ENCODE results near the gene CDH12. TPM values are rescaled to one million over a fixed set of nuclear protein-coding genes. Genes with fewer than 3 reads are reported as not detected.

The CDH12 gene
- total RNA-seq, 1 experiment from 2014 or later = not detected

DNA sequence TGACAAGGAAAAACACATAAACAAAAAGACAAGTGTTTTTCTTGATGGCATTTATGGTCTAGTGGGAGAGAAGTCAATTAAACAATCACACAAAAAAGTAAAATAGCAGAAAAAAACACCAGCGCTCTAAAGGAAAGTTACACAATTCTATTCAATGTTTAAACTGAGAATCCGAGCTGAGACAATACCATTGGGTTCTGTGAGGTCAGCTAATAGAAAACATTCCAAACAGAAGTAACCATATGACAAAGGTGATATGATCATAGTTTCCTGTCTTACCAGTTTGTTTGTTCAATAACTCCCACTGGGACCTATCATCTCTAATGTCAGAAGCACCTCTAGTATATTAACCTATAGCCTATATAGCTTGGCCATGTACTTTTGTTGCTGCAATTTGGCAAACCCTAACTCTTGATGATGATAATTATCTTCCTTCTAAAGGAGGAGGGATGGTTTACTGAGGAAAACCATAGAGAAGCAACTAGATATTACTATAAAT is 1030.0 kb downstream of the CDH12 start:
- no peak for DNase-seq (ENCODE audit: low spot score)

DNA sequence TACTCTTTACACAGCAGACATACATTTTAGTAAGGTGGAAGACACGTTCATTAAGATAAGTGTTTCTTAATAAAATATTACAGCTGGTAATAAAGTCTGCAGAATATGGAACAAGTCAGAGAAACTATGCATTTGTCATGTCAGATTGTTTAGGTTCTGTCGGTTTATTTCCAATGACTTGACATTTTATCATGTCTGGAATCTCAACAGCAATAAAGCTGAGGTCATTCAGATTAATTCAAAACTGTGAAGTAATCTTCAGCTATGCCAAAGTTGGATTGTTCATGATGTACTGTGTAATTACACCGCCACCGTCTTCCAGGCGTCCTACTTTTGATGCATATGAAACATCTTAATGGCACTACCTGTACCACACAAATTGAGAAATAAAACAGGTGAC is 1032.6 kb downstream of the CDH12 start:
- in situ Hi-C loops (cut with HindIII; ENCODE audit: low sequenced_read_pairs) = no loop called here
- DNase-seq (ENCODE audit: low spot score) = no peak

More for the DNA sequence above, 1030.0 kb downstream of the CDH12 start:
- in situ Hi-C loops (cut with HindIII; ENCODE audit: low sequenced_read_pairs) = no loop called here

DNA sequence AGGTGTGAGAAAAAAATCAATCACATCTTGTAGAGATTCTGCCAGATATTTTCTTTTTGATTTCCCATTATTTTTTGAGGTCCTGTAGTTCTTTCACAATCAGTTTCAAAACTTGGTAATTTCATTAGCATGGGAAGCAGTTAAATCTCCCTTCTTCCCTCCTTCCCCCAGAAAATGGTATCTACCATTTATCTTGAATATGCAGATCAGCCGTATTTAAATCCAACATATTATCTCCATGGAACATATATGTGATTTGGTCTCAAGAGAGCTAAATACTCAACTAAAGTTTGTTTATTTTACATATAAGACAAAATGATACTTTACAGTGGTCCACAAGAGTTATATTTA is 1034.8 kb downstream of the CDH12 start:
- in situ Hi-C loops (cut with HindIII; ENCODE audit: low sequenced_read_pairs) = no loop called here
- DNase-seq (ENCODE audit: low spot score) = no peak

DNA sequence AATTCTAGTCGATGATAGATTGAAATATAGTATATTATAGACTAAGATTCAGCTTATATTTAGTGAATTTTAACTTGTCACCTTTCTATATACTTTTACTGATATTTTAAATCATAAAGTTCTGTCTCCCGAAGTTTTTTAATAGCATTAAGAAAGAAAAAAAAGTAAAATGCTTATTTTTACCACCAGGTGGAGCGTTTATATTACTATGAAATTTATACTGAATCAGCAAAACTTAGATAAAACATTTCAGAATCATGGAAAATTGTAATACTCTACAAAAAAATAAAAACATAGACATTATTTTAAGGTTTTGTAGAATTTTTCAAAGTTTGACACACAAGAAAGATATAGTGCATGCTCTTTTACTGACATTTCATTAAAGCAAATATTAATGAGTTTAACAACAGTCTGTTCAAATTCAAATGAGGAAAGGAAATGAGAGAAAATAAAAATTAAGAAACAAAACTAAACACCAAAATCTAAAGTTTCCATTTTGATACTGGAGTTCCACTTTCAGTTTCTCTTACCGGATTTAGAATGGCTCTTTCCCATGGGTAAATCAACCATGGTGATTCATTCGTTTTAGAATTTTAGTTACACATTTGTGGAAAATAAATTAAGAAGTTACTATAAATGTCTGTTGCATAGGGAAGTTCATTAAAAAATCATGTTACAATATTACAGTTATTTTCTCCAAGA is 1035.3 kb downstream of the CDH12 start:
- in situ Hi-C loops (cut with HindIII; ENCODE audit: low sequenced_read_pairs) = no loop called here
- DNase-seq (ENCODE audit: low spot score) = no peak

DNA sequence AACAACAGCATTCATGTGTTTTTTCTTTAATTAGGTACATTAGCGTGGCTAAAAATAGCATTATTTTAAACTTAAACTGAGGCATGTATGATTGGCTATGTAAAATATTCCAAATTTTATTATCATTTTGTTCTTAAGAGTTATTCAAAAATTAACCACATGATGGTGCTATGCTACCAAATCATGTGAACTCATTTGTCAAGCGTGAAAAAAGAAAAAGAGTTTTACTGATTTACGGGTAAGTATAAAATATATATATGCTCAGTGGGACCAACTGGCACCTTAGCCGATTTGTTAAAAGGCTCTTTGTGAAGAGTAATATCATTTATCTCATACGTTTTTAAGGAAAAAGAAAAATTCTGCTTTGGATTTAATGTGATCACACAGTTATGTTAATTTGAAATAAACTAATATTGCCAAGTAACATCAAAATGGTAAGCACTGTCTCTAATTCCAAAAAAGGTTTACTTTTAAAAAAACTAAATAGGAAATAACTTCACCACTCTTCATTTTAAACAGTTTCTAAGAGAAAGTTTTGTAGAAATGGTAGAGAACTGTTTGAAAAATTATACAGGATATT is 1042.3 kb downstream of the CDH12 start:
- peak; percentile 15 for DNase-seq (ENCODE audit: low spot score)
- in situ Hi-C loops (cut with HindIII; ENCODE audit: low sequenced_read_pairs) = no loop called here

DNA sequence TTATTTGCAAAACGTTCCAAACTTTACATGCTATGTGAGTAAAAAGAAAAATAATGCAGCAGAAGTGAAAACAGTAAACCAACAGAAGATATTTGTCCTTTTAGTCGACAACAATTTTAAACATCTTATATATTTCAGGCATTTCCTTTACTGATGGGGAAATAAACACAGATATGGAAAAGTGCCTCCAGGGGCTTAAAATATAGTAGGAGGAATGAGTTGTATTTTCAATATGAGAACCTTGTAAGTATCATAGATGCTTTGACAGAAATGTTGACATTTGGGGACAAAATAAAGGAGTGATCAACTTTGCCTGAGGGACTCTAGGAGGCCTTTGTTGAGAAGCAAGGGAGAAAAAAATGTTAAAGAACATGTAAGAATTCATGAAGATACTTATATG is 1043.5 kb downstream of the CDH12 start:
- DNase-seq (ENCODE audit: low spot score) = no peak
- in situ Hi-C loops (cut with HindIII; ENCODE audit: low sequenced_read_pairs) = no loop called here

DNA sequence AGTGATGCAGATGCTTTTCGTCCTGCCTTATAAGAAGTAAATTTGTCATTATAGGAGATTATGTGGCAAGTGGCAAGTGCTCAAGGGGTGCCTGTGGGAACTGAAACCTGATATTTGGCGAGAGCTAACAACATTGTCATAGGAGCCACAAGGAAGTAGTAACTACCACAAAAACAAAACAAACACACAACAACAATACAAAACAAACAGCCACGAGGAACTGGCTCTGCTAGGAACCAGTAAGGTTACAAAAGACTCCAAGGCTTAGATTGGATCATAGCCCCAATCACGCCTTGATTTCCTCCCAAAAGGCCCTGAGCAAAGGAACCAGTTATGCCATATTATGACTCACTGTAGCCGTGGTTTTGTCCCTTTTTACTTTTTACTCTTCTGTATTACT is 1045.2 kb downstream of the CDH12 start:
- no peak for DNase-seq (ENCODE audit: low spot score)
- in situ Hi-C loops (cut with HindIII; ENCODE audit: low sequenced_read_pairs) = no loop called here

DNA sequence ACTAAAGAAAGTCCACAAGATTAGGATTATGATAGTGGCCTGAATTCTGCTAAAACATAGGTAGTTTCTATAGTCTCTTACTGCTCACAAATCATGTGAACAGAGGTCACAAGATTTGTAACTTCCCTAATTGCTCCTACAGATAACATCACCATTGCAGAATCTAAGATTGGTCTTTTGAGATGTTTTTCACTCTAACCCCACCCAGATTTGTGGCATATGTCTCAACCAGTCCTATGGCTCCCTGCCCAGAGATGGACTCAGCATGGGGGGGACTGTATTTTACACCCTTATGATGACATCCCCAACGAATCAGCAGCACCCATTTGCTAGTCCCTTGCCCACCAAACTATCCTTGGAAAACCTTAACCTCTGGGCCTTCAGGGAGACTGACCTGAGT is 1046.2 kb downstream of the CDH12 start:
- in situ Hi-C loops (cut with HindIII; ENCODE audit: low sequenced_read_pairs) = no loop called here

DNA sequence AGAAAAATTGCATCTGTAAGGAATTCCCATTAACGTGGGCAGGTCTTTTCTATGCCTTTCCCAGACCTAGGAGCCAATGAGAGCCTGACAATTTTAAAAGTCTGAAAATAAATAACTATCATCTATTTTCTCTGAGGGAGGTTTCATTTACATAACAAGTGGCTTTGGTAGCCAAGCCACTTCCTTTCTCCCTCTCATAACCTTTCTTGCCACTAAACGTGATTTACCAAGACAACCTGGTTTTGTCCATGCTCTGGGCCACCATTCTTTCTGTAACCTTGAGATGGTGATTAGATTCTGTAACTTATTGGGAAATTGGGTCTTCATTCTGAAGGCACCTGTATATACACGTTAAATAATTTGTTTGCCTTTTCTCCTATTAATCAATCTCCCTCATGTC is 1046.9 kb downstream of the CDH12 start:
- in situ Hi-C loops (cut with HindIII; ENCODE audit: low sequenced_read_pairs) = no loop called here
- DNase-seq (ENCODE audit: low spot score) = no peak

More for the DNA sequence above, 1046.2 kb downstream of the CDH12 start:
- no peak for DNase-seq (ENCODE audit: low spot score)

DNA sequence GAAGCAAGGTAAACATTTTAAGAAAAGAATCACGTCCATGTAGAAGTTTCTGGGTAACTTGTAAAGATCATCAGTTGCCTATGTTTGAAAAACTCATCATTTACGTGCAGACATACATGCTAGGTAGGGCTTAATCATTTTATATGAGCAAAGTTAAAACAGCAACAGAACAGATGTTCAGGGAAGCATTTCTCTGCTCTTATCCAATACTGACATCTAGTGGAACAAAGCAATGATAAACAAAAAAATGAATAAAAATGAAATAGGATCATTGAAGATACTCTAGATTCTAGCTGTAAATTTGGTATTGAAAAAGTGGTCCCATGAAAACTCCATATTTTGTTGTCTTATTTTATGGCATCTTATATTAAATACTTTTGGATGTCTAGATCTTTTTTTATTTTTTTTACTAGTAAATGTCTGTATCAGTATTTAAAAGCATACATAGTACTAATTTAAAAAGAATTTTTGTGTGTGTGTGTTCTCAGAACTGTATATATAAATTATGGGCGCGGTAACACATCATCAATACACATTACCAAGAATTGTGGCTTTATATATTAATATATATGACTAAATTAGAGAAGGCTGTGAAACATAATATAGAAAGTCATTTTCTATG is 1050.2 kb downstream of the CDH12 start:
- peak; percentile 53 for DNase-seq (ENCODE audit: low spot score)
- in situ Hi-C loops (cut with HindIII; ENCODE audit: low sequenced_read_pairs) = no loop called here

DNA sequence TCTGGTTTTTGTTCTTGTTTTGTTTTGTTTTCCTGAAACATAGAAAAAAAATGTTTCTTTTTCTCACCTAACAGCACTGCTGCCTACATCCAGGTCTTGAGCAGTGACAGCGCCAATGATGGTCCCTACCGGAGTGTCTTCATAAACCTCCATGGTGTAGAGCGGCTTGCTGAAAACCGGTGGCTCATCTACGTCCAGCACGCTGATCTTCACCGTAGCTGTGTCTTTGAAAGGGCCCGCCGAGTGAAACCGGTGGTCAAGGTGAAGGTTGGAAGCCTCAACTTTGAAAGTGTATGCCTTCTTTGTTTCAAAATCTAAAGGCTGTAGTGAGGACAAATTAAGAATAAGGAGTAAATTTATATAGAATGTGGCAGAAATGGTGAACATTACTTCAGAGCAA is 1051.0 kb downstream of the CDH12 start:
- DNase-seq (ENCODE audit: low spot score) = no peak
- in situ Hi-C loops (cut with HindIII; ENCODE audit: low sequenced_read_pairs) = no loop called here

DNA sequence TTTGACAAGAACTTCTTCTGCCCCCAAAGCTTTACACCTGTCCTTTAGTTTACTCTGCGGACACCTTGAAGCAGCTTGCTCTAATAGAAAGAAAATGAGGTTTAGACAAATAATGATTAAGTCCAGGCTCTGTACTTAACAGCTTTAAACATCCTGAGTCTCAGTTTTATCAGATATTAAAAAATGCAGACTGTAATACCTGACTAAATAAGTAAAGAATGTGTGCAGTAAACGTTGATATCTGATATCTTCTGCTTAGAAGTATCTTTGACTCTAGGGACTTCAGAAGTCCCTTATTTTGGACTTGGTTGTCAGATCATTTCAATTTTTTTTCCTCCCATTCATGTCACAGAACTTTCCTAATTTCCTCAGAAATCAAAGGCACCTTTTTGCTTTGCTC is 1060.4 kb downstream of the CDH12 start:
- in situ Hi-C loops (cut with HindIII; ENCODE audit: low sequenced_read_pairs) = no loop called here
- no peak for DNase-seq (ENCODE audit: low spot score)

DNA sequence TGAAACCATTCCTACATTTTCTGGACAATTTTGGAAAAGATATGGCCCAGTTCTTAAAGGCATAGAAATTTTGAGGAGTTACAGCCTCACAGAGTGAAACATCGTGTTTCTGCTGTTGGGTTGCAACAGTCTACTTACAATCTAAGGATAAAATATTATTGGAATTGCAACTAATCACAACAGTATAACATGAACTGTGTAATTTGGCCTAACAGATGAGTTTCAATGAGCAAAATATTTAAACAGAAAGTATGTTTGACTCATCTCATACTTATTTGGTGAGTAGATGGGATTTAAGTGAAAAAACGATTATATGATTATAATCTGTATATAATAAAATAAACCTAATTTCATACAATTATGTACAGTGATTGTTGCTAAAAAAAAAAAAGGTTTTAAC is 1061.8 kb downstream of the CDH12 start:
- DNase-seq (ENCODE audit: low spot score) = no peak
- in situ Hi-C loops (cut with HindIII; ENCODE audit: low sequenced_read_pairs) = no loop called here

DNA sequence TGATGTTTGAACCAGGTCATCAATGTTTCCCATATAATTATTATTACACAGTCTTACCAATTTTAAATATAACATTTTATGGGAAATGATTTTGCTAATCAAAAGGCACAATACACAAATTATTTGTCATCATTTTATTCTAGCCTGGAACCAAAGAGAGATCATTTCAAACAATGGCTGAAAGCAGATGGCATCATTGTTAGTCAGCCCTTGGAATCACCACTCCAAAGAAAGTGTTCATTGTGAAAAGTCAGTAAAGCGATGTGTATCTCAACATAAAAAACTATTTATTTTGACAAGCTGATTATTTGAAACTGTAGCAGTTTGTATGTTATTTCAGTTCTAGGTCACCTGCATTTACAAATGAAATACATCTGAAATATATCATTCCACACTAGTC is 1068.7 kb downstream of the CDH12 start:
- in situ Hi-C loops (cut with HindIII; ENCODE audit: low sequenced_read_pairs) = no loop called here
- no peak for DNase-seq (ENCODE audit: low spot score)

DNA sequence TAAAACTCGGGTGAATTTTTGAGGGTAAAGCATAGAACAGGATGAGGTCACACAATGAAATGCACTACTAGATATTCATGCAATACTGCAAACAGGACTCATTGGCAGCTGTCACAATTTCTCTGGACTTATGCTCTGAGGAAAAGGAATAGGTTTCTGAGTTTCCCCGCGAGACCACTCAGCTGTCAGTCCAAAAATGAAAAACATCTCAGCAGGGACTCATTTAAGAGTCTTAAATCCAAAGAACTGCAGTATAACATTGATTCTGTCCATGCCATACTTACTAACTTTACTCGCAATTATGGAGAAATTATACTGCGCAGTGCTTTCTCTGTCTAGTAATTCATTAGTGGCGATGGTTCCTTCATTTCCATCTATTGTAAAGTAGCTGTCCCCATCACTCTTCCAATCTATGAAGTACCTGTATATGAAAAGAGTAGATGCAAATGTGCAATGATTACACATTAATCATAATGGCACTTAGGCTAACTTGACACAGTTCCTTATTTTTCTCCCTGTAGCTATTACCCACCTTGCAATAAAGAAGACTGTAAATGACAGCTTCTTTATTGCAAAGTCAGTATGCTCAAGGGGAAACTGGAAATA is 1070.0 kb downstream of the CDH12 start:
- in situ Hi-C loops (cut with HindIII; ENCODE audit: low sequenced_read_pairs) = no loop called here
- DNase-seq (ENCODE audit: low spot score) = no peak

DNA sequence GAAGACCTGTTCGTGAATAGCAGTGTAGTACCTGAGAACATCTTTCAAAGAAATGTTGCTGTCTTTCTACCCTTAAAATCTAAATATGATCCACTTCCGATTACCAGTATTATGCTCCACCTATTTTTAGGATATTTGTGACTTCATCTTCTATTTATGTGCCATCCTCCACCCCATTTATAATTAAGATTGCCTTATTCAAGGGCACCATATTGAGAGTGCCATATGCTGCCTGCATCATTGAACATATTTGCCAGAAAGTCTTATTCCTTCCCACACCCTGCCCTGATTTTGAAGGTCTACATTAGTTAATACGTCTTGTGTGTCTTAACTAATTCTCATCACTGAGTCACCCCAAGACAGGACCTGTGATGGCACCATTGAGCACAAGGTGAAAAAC is 1076.7 kb downstream of the CDH12 start:
- peak; percentile 86 for DNase-seq (ENCODE audit: low spot score)
- in situ Hi-C loops (cut with HindIII; ENCODE audit: low sequenced_read_pairs) = no loop called here

DNA sequence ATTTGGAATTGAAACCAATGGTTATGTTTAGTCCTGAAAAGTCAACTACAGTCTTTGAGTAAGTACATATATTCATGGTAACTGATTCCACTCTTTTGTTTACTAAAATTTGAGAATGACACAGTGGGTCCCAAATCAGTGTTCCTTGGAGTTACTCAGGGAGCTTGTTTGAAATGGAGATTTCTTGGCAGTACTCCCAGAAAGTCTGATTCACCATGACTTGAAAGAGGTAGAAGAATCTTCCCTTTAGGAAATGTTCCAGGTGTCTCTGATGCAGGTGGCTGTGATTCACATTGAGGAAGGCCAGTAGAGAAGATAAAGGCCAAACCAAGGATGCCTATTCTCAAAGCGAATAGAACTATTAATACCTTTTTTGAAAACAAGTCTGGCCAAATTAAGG is 1078.3 kb downstream of the CDH12 start:
- in situ Hi-C loops (cut with HindIII; ENCODE audit: low sequenced_read_pairs) = no loop called here

DNA sequence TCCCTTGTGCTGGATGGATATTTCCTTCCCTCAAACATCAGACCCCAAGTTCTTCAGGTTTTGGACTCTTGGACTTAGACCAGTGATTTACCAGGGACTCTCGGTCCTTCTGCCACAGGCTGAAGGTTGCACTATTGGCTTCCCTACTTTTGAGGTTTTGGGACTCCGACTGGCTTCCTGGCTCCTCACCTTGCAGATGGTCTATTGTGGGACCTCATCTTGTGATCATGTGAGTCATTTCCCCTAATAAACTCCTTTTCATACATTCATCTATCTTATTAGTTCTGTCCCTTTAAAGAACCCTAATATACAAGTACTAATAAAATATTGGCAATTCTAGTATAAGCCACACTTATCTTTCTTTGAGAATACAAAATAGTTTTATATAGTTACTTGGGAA is 1078.9 kb downstream of the CDH12 start:
- no peak for DNase-seq (ENCODE audit: low spot score)
- in situ Hi-C loops (cut with HindIII; ENCODE audit: low sequenced_read_pairs) = no loop called here

More for the DNA sequence above, 1078.3 kb downstream of the CDH12 start:
- peak; percentile 20 for DNase-seq (ENCODE audit: low spot score)

DNA sequence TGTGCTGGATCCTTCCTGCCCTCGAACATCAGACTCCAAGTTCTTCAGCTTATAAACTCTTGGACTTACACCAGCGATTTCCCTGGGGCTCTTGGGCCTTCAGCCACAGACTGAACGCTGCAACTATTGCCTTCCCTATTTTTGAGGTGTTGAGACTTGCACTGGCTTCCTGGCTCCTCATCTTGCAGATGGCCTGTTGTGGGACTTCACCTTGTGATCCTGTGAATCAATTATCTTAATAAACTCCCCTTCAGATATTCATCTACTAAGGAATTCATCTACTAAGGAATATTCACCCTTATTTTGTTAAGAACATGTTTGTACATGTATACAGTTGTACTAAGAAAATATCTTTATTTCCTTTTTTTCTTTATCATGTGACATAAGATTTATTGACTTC is 1079.7 kb downstream of the CDH12 start:
- in situ Hi-C loops (cut with HindIII; ENCODE audit: low sequenced_read_pairs) = no loop called here
- DNase-seq (ENCODE audit: low spot score) = no peak

DNA sequence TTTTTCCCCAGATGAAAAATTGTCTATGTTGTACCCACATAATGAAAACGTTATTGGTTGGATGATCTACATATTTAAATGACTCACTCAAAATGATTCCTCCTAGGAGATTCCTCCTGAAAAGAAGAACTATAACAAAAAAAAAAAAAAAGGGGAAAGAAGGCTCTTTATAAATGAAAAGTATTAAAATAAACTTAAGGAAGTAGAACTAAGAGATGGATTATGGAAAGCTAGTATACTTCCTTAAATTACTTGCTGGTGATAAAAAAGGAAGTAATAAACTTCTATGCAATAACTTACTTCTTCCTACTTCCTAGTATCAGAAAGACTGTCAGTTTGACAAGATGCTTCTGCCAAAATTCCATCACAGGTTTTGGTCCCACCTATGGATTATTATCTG is 1087.7 kb downstream of the CDH12 start:
- no peak for DNase-seq (ENCODE audit: low spot score)
- in situ Hi-C loops (cut with HindIII; ENCODE audit: low sequenced_read_pairs) = no loop called here
